Stimulated activated naive B cell treated with anti-CD40 and anti-IgM and Interleukin-4, amounts not matched to agents 10 μg/mL and 1 μg/mL and 100 μg/mL, for 72 hours (primary cell): ENCODE results near the gene GSK3B.
"Not testable (repeated sequence)": the region's sequence is repeated elsewhere in the genome, so short reads cannot be mapped to it uniquely, and the experiment has no call there.

Experiments
- ATAC-seq, 2 donors: fragments of 150-1000 bp; cut with Tn5 transposase; replicated peaks; 2 replicates each; pipeline ENCODE4 v1.10.0; 2021; ENCODE audit warnings: moderate library complexity in 1 of 2
- DNase-seq: peaks from one replicate; pipeline ENCODE4 v3.0.0; 2021
- H3K27ac Mint-ChIP-seq: one replicate; pipeline ENCODE4 v1.8.0; 2022; ENCODE audit warnings: mild to moderate bottlenecking, mixed read lengths
- H3K27me3 Mint-ChIP-seq, 2 donors: one replicate each; pipeline ENCODE4 v1.8.0; 2022; ENCODE audit warnings: mixed read lengths in 2 of 2
- H3K36me3 Mint-ChIP-seq, 2 donors: one replicate each; pipeline ENCODE4 v1.8.0; 2022; ENCODE audit warnings: mixed read lengths in 2 of 2, mild to moderate bottlenecking in 1 of 2
- H3K4me1 Mint-ChIP-seq, 2 donors: one replicate each; pipeline ENCODE4 v1.8.0; 2022; ENCODE audit warnings: mixed read lengths in 2 of 2, mild to moderate bottlenecking in 1 of 2
- H3K4me3 Mint-ChIP-seq, 2 donors: one replicate each; pipeline ENCODE4 v1.8.0; 2022; ENCODE audit warnings: mild to moderate bottlenecking in 2 of 2, mixed read lengths in 2 of 2, moderate library complexity in 1 of 2
- H3K9me3 Mint-ChIP-seq, 2 donors: one replicate each; pipeline ENCODE4 v1.8.0; 2022; ENCODE audit warnings: mixed read lengths in 2 of 2, mild to moderate bottlenecking in 1 of 2

GSK3B gene

DNA sequence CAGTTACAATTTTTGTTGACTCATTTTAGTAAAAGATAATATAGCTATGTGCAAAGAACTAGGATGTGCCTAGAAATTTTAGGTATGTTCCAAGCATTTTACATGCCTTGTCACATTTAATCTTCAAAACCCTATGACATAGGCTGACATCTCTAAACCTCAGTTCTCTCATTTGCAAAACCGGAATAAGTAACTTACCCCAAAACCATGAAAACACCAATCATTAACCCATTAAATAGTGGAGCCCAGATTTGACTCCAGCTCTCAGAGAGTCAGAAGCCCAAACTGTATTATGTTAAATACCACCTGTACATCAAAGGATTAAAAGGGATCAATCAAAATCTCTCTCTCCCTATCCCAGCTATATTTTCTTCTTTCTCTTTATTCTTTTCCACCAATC lies 36.6 kb downstream of the GSK3B start:
- Mint-ChIP-seq H3K4me1 (peaks cover 27 to 56% of the 10 kb centered on the region in 2 donors), H3K27ac (no peak overlapping the region), H3K9me3 (peaks cover 8 to 10% of the 10 kb centered on the region in 2 donors), H3K27me3 (no peaks in the 10 kb centered on the region), H3K36me3 (peaks cover 18 to 30% of the 10 kb centered on the region in 2 donors), H3K4me3 (no peak overlapping the region)
- no peak for DNase-seq
- ATAC-seq = no peak

- Mint-ChIP-seq H3K27ac (no peak overlapping the region), H3K9me3 (peaks cover 8 to 10% of the 10 kb centered on the region in 2 donors), H3K27me3 (no peaks in the 10 kb centered on the region), H3K4me3 (no peak overlapping the region), H3K36me3 (peaks cover 18 to 30% of the 10 kb centered on the region in 2 donors), H3K4me1 (peaks cover 32 to 62% of the 10 kb centered on the region in 2 donors)
- DNase-seq = no peak
- no peak for ATAC-seq
Measured at GRCh38 chr3:120057029-120057428, 37.2 kb downstream of the GSK3B start.

DNA sequence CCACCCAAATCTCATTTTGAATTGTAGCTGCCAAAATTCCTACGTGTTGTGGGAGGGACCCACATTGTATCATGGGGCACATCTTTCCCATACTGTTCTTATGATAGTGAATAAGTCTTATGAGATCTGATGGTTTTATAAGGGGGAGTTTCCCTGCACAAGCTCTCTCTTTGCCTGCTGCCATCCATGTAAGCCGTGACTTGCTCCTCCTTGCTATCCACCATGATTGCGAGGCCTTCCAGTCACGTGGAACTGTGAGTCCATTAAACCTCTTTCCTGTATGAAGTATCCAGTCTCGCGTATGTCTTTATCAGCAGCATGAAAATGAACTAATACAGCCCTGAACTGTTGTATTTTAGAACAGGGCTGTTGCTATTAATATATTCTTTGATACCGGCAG lies 40.6 kb downstream of the GSK3B start:
- H3K4me1 Mint-ChIP-seq = peaks cover 34 to 66% of the 10 kb centered on the region in 2 donors
- ATAC-seq, DNase-seq, H3K27me3 Mint-ChIP-seq, H3K27ac Mint-ChIP-seq, H3K4me3 Mint-ChIP-seq: not testable (repeated sequence)
- peaks cover 14 to 38% of the 10 kb centered on the region in 2 donors for H3K36me3 Mint-ChIP-seq
- H3K9me3 Mint-ChIP-seq = peaks cover 8 to 10% of the 10 kb centered on the region in 2 donors

- Mint-ChIP-seq H3K4me3 (no peak overlapping the region), H3K4me1 (peaks cover 33 to 67% of the 10 kb centered on the region in 2 donors), H3K9me3 (peaks cover 8 to 10% of the 10 kb centered on the region in 2 donors), H3K36me3 (peaks cover 16 to 37% of the 10 kb centered on the region in 2 donors), H3K27me3 (no peaks in the 10 kb centered on the region), H3K27ac (no peak overlapping the region)
- ATAC-seq (no peak), DNase-seq (no peak)
Measured at GRCh38 chr3:120052677-120053076, 41.6 kb downstream of the GSK3B start.

DNA sequence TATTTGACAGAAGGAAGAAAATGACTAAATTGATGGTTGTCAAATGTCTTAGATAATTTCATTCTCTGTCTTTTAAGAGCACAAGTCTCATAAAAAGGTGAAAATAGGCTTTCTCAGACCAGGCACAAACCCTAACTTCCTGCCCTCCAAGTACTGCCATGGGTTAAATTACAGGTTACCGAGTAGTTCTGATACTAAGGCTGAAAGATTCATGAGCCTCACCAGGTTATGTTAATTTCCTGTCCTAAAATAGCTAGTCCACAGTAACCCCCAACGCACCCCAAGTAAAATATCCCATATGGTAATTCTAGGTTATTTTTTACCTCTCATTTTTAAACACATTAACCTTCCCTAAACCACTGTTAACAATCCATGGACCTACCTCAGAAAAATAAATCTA lies 42.0 kb downstream of the GSK3B start:
- ATAC-seq (peak; percentile 29 to 38), DNase-seq (no peak)
- Mint-ChIP-seq H3K27ac (no peak overlapping the region), H3K4me3 (no peak overlapping the region), H3K9me3 (peaks cover 8 to 10% of the 10 kb centered on the region in 2 donors), H3K27me3 (no peaks in the 10 kb centered on the region), H3K36me3 (peaks cover 19 to 39% of the 10 kb centered on the region in 2 donors), H3K4me1 (peaks cover 32 to 64% of the 10 kb centered on the region in 2 donors)

GRCh38 chr3:120051570-120051969 lies 42.7 kb downstream of the GSK3B start:
- H3K27me3 Mint-ChIP-seq, H3K27ac Mint-ChIP-seq, DNase-seq, ATAC-seq, H3K4me3 Mint-ChIP-seq: not testable (repeated sequence)
- H3K9me3 Mint-ChIP-seq = peaks cover 8 to 10% of the 10 kb centered on the region in 2 donors
- peaks cover 19 to 40% of the 10 kb centered on the region in 2 donors for H3K36me3 Mint-ChIP-seq
- H3K4me1 Mint-ChIP-seq = peaks cover 32 to 64% of the 10 kb centered on the region in 2 donors

GRCh38 chr3:120049881-120050539 lies 44.2 kb downstream of the GSK3B start:
- no peak overlapping the region for H3K4me3 Mint-ChIP-seq
- peaks cover 14 to 16% of the 10 kb centered on the region in 2 donors for H3K9me3 Mint-ChIP-seq
- no peak overlapping the region for H3K27ac Mint-ChIP-seq
- DNase-seq (no peak), ATAC-seq (peak; percentile 65 to 76)
- peaks cover 34 to 59% of the 10 kb centered on the region in 2 donors for H3K4me1 Mint-ChIP-seq
- peaks cover 22 to 46% of the 10 kb centered on the region in 2 donors for H3K36me3 Mint-ChIP-seq
- no peaks in the 10 kb centered on the region for H3K27me3 Mint-ChIP-seq

- Mint-ChIP-seq H3K9me3 (peaks cover 10 to 11% of the 10 kb centered on the region in 2 donors), H3K4me3 (no peak overlapping the region), H3K27ac (no peak overlapping the region), H3K27me3 (no peaks in the 10 kb centered on the region), H3K36me3 (peaks cover 16 to 46% of the 10 kb centered on the region in 2 donors), H3K4me1 (peaks cover 29 to 50% of the 10 kb centered on the region in 2 donors)
- no peak for ATAC-seq
- no peak for DNase-seq
Measured at GRCh38 chr3:120049072-120049471, 45.2 kb downstream of the GSK3B start.

DNA sequence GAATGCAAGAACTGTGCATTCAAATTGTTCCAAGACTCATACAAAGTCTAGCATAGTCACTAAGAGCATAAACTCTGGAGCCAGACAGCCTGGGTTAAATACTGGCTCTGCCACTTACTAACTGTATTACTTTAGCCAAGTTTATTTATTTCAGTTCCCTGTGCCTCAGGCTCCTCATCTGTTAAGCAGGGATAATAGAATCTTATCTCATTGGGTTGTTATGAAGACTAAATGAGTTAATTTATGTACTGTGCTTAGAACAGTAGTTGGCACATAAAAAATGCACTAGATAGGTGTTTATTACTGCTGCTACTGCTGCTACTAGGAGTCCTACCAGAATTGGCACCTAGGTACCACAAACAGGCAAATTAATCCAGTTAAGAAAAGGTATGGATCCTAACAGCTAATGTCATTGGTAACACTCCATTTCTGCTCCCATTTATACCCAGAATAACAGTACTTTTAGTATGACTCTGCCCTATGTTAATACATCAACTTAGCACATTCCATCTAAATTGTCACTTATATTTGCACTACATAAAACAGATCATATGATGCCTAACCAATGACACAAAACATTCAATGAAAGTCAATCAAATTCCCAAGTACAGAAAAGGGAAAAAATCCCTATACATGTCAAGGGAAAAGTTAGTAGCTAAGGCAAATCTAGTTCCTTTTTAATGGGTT lies 45.7 kb downstream of the GSK3B start:
- Mint-ChIP-seq H3K9me3 (peaks cover 14 to 15% of the 10 kb centered on the region in 2 donors), H3K4me3 (no peak overlapping the region), H3K4me1 (peaks cover 32 to 51% of the 10 kb centered on the region in 2 donors), H3K36me3 (peaks cover 21 to 46% of the 10 kb centered on the region in 2 donors), H3K27me3 (no peaks in the 10 kb centered on the region), H3K27ac (no peak overlapping the region)
- ATAC-seq (no peak), DNase-seq (no peak)

GRCh38 chr3:120047686-120048085 lies 46.6 kb downstream of the GSK3B start:
- H3K27me3 Mint-ChIP-seq = no peaks in the 10 kb centered on the region
- DNase-seq (no peak), ATAC-seq (no peak)
- H3K9me3 Mint-ChIP-seq = peaks cover 20 to 23% of the 10 kb centered on the region in 2 donors
- no peak overlapping the region for H3K27ac Mint-ChIP-seq
- no peak overlapping the region for H3K4me3 Mint-ChIP-seq
- peaks cover 29 to 51% of the 10 kb centered on the region in 2 donors for H3K36me3 Mint-ChIP-seq
- H3K4me1 Mint-ChIP-seq = peaks cover 33 to 53% of the 10 kb centered on the region in 2 donors

- no peak overlapping the region for H3K4me3 Mint-ChIP-seq
- ATAC-seq (no peak), DNase-seq (no peak)
- H3K27ac Mint-ChIP-seq = peak overlapping the region; percentile 26
- H3K9me3 Mint-ChIP-seq = peaks cover 41 to 46% of the 10 kb centered on the region in 2 donors
- peaks cover 61 to 76% of the 10 kb centered on the region in 2 donors for H3K36me3 Mint-ChIP-seq
- H3K4me1 Mint-ChIP-seq = peaks cover 11 to 13% of the 10 kb centered on the region in 2 donors
- no peaks in the 10 kb centered on the region for H3K27me3 Mint-ChIP-seq
Measured at GRCh38 chr3:120040813-120041377, 53.4 kb downstream of the GSK3B start.

DNA sequence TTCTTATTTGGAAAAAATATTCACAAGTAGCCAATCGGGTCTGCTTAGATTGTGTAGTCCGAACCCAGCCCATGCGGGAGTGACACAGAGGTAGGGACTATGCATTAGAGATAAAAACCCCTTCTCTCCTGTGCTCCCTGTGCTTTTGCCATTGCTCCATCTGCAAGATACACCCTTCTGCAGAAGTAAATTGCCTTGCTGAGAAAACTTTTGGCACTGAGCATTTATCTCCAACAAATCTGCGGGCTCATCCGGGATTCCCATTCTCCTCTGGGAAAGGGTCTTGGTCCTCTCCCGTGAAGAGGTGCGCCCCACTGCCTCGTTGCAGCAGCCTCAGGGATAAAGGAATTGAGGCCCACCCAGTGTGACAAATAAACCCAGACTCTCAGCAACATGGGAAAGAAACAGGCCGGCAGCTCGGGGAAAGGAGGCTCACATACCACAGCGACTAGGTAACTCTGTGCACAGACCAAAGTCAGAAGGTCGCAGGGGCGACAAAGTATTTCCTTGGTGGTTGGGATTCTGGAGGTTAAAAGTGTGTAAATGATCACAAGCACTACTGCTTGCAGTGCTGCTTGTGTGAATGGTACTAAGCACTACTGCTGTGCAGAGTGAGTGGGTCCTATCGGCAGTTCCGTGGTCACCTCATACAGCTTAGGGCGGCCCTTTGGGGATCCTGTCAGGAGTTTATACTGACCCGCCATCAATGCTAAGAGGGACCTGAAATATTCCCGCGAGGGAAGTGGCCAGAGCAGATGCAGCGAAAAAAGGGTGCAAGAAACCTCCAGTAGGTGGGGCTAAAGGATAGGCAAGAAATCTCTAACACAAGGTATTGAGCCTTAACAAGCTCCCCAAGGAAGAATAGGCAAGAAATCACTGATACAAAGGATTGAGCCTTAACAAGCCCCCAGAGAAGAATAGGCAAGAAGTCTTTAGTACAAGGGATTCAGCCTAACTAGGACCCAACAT lies 54.3 kb downstream of the GSK3B start:
- H3K4me1 Mint-ChIP-seq = peaks cover 9 to 13% of the 10 kb centered on the region in 2 donors

DNA sequence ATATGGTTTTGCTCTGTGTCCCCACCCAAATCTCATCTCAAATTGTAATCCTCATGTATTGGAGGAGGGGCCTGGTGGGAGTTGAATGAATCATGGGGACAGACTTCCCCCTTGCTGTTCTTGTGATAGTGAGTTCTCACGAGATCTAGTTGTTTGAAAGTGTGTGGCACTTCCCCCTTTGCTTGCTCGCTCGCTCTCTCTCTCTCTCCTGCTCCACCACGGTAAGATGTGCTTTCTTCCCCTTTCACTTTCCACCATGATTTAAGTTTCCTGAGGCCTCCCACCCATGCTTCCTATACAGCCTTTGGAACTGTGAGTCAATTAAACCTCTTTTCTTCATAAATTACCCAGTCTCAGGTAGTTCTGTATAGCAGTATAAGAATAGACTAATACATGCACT lies 60.7 kb downstream of the GSK3B start:
- DNase-seq = peak; percentile 39

More for the DNA sequence above, 54.3 kb downstream of the GSK3B start:
- DNase-seq (no peak), ATAC-seq (no peak)
- Mint-ChIP-seq H3K4me3 (no peak overlapping the region), H3K36me3 (peaks cover 55 to 66% of the 10 kb centered on the region in 2 donors), H3K9me3 (peaks cover 35 to 39% of the 10 kb centered on the region in 2 donors), H3K27ac (no peak overlapping the region), H3K27me3 (no peaks in the 10 kb centered on the region)

More for the DNA sequence above, 60.7 kb downstream of the GSK3B start:
- Mint-ChIP-seq H3K27me3 (no peaks in the 10 kb centered on the region), H3K4me3 (peak overlapping the region in 1 of 2 donors; percentile 1), H3K9me3 (peaks cover 9 to 10% of the 10 kb centered on the region in 2 donors), H3K36me3 (peaks cover 18 to 30% of the 10 kb centered on the region in 2 donors), H3K4me1 (peaks cover 16 to 30% of the 10 kb centered on the region in 2 donors), H3K27ac (peak overlapping the region; percentile 75)
- ATAC-seq = peak; percentile 66 to 90
